PFSK-1 (cell line): Measurements from ENCODE around the gene E2F1.

Experiments used
- FOXP2 ChIP-seq: optimal IDR thresholded peaks from 2 replicates; pipeline ENCODE3; 2011; ENCODE audit warnings: borderline replicate concordance, control low read depth, inconsistent platforms; ENCODE audit not compliant: insufficient read depth; ENCODE audit errors: extremely low read length, extremely low read depth
- POLR2AphosphoS5 ChIP-seq: IDR thresholded peaks from 2 replicates; pipeline ENCODE4 v1.6.1; 2012; ENCODE audit warnings: low read depth, mild to moderate bottlenecking, control low read depth, low read length, moderate library complexity
- SIN3A ChIP-seq: IDR thresholded peaks from 2 replicates; pipeline ENCODE4 v1.6.1; 2012; ENCODE audit warnings: mild to moderate bottlenecking, low read length, moderate library complexity, borderline replicate concordance; ENCODE audit not compliant: insufficient read depth
- TAF1 ChIP-seq: IDR thresholded peaks from 2 replicates; pipeline ENCODE4 v1.6.1; 2012; ENCODE audit warnings: low read length, control low read depth, borderline replicate concordance; ENCODE audit not compliant: insufficient read depth
- TF ChIP-seq, protein P1 (sequence below), 2 experiments: IDR thresholded peaks; 2 replicates each; pipeline versions ENCODE4 v1.6.1 to v1.8.0; 2011 to 2012; ENCODE audit warnings: low read depth in 2 of 2, low read length in 2 of 2, control low read depth in 1 of 2, inconsistent platforms in 1 of 2, mild to moderate bottlenecking in 1 of 2, moderate library complexity in 1 of 2; ENCODE audit not compliant: insufficient read depth in 1 of 2

DNA sequence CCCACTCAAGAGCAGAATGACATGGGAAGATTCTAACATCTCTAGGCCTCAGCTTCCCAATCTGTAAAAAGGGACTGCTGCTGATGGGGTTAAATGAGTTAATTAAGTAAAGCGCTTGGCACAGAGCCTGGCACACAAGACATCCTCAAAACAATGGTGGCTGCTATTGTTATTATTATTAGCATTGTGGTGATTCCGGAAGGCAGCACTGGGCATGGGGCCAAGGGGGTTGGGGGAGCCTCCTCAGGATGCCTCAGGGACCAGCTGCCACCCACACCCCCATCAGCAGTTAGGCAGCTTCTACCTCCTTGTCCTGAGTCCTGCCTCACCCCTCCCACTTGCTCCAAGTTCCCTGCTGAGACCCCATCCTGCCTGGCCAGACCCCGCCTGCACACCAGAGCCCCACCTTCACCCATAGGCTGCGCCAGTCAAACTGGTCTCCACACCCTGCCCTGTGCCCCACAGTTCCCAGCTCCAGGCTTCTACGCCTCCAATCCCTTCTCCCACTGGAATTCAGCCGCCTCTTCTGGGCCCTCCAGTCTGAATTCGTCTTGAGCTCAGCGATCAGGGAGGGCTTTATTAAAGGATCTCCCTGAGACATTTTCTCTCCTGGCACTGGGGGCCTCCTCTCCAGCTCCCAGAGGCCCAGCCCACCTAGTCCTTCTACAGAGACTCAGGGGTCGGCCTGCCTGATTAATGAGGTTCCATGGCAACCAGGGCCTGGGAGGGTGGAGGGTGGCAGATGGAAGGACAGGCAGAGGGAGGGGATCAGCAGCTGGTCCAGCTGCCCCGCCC, 1.5 kb downstream of the E2F1 start:
- no peak for TF ChIP-seq TAF1
- TF ChIP-seq POLR2AphosphoS5 = no peak
- TF ChIP-seq, protein P1, sequence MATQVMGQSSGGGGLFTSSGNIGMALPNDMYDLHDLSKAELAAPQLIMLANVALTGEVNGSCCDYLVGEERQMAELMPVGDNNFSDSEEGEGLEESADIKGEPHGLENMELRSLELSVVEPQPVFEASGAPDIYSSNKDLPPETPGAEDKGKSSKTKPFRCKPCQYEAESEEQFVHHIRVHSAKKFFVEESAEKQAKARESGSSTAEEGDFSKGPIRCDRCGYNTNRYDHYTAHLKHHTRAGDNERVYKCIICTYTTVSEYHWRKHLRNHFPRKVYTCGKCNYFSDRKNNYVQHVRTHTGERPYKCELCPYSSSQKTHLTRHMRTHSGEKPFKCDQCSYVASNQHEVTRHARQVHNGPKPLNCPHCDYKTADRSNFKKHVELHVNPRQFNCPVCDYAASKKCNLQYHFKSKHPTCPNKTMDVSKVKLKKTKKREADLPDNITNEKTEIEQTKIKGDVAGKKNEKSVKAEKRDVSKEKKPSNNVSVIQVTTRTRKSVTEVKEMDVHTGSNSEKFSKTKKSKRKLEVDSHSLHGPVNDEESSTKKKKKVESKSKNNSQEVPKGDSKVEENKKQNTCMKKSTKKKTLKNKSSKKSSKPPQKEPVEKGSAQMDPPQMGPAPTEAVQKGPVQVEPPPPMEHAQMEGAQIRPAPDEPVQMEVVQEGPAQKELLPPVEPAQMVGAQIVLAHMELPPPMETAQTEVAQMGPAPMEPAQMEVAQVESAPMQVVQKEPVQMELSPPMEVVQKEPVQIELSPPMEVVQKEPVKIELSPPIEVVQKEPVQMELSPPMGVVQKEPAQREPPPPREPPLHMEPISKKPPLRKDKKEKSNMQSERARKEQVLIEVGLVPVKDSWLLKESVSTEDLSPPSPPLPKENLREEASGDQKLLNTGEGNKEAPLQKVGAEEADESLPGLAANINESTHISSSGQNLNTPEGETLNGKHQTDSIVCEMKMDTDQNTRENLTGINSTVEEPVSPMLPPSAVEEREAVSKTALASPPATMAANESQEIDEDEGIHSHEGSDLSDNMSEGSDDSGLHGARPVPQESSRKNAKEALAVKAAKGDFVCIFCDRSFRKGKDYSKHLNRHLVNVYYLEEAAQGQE (IDR thresholded peaks at IDR 0.05; ENCODE audit: insufficient read depth in 1 of 2, low read depth in 2 of 2, low read length in 2 of 2) = 0 out of 4 replicates have a peak, but pooled peaks of 1 of the 2 experiments have one; percentile 40
- peak; percentile 55; the same call in 1 of the 2 replicates for TF ChIP-seq SIN3A
- TF ChIP-seq FOXP2 = no peak
